ENCODE results near the gene SRRD. TPM values are rescaled to one million over a fixed set of nuclear protein-coding genes. Genes with fewer than 3 reads are reported as not detected.

The SRRD gene
- total and polyA plus RNA-seq, 2 of the 13 experiments (the other 11 are each of a cell fraction or from before 2014, with no cell fraction given), result 22.8 to 36.6 TPM

DNA sequence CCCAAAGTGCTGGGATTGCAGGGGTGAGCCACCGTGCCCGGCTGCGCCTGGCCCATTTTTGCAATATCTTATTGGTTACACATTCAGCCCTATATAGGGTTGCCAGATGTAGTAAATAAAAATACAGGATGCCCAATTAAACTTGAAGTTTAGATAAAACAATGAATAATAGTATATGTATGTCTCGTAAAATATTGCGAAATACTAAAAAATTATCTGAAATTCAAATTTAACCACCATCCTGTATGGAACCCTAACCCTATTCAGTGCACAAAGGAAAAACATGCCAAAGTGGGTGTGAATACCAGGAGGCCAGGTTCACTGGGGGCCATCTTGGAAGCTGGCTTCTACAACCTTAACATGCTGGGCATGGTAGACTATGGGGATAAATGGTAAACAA is 33.8 kb downstream of the SRRD start:
- FAIRE-seq (no peak), ATAC-seq (no peak), DNase-seq (ENCODE audit: low spot score) (no peak)
- peaks cover 29% of the 10 kb centered on the region for H3K4me1 ChIP-seq (ENCODE audit: insufficient read depth, low read length)
- peaks cover 9% of the 10 kb centered on the region for H3K79me2 ChIP-seq (ENCODE audit: insufficient read depth, low read length)
- H3K27ac ChIP-seq (ENCODE audit: extremely low read length, insufficient read depth, low read length), result no peak overlapping the region
- no peak overlapping the region for H3K9ac ChIP-seq (ENCODE audit: insufficient read depth, low read depth, low read length)
- no peaks in the 10 kb centered on the region; a peak in 1 of 5 replicates for H3K27me3 ChIP-seq (ENCODE audit: control insufficient read depth in 1 of 2, insufficient read depth in 2 of 2, low read length in 2 of 2)
- BruUV-seq (replicated peaks), result no TSS peak
- H3K4me3 ChIP-seq (replicated peaks in 1 of 3; ENCODE audit: insufficient read depth in 1 of 3, low read depth in 2 of 3, low read length in 3 of 3), result no peak overlapping the region
- no peaks in the 10 kb centered on the region for H3K9me3 ChIP-seq (ENCODE audit: low read length)
- WGBS (ENCODE audit: low lambda C conversion rate), result 96% methylated on average over 5 of the region's 5 CpGs
- no peaks in the 10 kb centered on the region for H4K20me1 ChIP-seq (ENCODE audit: insufficient read depth, low read length)
- ChIA-PET POLR2A (interaction anchor here (2.0 kb wide), 1 partner anchor 34 kb away, joined by 10 read pairs; the partner anchor contains the start of genes HPS4 and SRRD), CTCF (ENCODE audit: low intra/inter-chr PET ratio, low total read pairs) (no interaction called here)
- in situ Hi-C loops (cut with HindIII; ENCODE audit: extremely low pct_ligation_motif_present, low pct_unique_long_range_greater_than_20kb) (no loop called here), intact Hi-C loops (cut with micrococcal nuclease; ENCODE audit: unreplicated experiment) (no loop called here)
- no peaks in the 10 kb centered on the region for H3K36me3 ChIP-seq (replicated peaks in 1 of 2; ENCODE audit: control insufficient read depth in 1 of 2, insufficient read depth in 2 of 2, low read length in 2 of 2)
- no peak overlapping the region for H3K4me2 ChIP-seq (ENCODE audit: low read depth, low read length)
- no peak for TF ChIP-seq ADNP (CRISPR knock-in tag; IDR thresholded peaks at IDR 0.05)
- TF ChIP-seq CEBPB (IDR thresholded peaks at IDR 0.05; ENCODE audit: borderline replicate concordance, low read depth, low read length), result peak; percentile 86
- TF ChIP-seq, protein P1, sequence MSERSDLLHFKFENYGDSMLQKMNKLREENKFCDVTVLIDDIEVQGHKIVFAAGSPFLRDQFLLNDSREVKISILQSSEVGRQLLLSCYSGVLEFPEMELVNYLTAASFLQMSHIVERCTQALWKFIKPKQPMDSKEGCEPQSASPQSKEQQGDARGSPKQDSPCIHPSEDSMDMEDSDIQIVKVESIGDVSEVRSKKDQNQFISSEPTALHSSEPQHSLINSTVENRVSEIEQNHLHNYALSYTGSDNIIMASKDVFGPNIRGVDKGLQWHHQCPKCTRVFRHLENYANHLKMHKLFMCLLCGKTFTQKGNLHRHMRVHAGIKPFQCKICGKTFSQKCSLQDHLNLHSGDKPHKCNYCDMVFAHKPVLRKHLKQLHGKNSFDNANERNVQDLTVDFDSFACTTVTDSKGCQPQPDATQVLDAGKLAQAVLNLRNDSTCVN (CRISPR knock-in tag; IDR thresholded peaks at IDR 0.05; ENCODE audit: borderline replicate concordance), result no peak
- TF ChIP-seq, protein P2, sequence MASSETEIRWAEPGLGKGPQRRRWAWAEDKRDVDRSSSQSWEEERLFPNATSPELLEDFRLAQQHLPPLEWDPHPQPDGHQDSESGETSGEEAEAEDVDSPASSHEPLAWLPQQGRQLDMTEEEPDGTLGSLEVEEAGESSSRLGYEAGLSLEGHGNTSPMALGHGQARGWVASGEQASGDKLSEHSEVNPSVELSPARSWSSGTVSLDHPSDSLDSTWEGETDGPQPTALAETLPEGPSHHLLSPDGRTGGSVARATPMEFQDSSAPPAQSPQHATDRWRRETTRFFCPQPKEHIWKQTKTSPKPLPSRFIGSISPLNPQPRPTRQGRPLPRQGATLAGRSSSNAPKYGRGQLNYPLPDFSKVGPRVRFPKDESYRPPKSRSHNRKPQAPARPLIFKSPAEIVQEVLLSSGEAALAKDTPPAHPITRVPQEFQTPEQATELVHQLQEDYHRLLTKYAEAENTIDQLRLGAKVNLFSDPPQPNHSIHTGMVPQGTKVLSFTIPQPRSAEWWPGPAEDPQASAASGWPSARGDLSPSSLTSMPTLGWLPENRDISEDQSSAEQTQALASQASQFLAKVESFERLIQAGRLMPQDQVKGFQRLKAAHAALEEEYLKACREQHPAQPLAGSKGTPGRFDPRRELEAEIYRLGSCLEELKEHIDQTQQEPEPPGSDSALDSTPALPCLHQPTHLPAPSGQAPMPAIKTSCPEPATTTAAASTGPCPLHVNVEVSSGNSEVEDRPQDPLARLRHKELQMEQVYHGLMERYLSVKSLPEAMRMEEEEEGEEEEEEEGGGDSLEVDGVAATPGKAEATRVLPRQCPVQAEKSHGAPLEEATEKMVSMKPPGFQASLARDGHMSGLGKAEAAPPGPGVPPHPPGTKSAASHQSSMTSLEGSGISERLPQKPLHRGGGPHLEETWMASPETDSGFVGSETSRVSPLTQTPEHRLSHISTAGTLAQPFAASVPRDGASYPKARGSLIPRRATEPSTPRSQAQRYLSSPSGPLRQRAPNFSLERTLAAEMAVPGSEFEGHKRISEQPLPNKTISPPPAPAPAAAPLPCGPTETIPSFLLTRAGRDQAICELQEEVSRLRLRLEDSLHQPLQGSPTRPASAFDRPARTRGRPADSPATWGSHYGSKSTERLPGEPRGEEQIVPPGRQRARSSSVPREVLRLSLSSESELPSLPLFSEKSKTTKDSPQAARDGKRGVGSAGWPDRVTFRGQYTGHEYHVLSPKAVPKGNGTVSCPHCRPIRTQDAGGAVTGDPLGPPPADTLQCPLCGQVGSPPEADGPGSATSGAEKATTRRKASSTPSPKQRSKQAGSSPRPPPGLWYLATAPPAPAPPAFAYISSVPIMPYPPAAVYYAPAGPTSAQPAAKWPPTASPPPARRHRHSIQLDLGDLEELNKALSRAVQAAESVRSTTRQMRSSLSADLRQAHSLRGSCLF (CRISPR knock-in tag; IDR thresholded peaks at IDR 0.05; ENCODE audit: borderline replicate concordance), result no peak
- H2AFZ ChIP-seq (ENCODE audit: low read length), result no peak overlapping the region
